HEK293 (cell line): Measurements from ENCODE around the gene CDH5.

Experiments
- MYNN ChIP-seq: fragments of 450-650 bp; formaldehyde crosslinking; IDR thresholded peaks from 2 replicates; pipeline ENCODE4 v1.5.1; 2016; ENCODE audit warnings: missing biosample characterization, missing genetic modification characterization, borderline replicate concordance
- TSHZ1 ChIP-seq: fragments of 450-650 bp; formaldehyde crosslinking; IDR thresholded peaks from 2 replicates; pipeline ENCODE4 v1.5.1; 2016; ENCODE audit warnings: missing biosample characterization, missing genetic modification characterization, borderline replicate concordance
- YY1 ChIP-seq: fragments of 450-650 bp; formaldehyde crosslinking; IDR thresholded peaks from 2 replicates; pipeline ENCODE4 v1.5.1; 2018; ENCODE audit warnings: missing biosample characterization, missing genetic modification characterization
- ZBTB7A ChIP-seq: fragments of 450-650 bp; formaldehyde crosslinking; IDR thresholded peaks from 2 replicates; pipeline ENCODE4 v1.5.1; 2016; ENCODE audit warnings: low read depth, missing biosample characterization, missing genetic modification characterization
- ZNF670 ChIP-seq: fragments of 450-650 bp; formaldehyde crosslinking; IDR thresholded peaks from 2 replicates; pipeline ENCODE4 v1.5.1; 2016; ENCODE audit warnings: missing biosample characterization, missing genetic modification characterization, low read depth

- TF ChIP-seq ZBTB7A (tag by site-specific recombination) (no peak), MYNN (tag by site-specific recombination) (no peak), YY1 (tag by site-specific recombination) (no peak), ZNF670 (no peak), TSHZ1 (tag by site-specific recombination) (no peak)
Observed at GRCh38 chr16:66364117-66364958, 2.2 kb upstream of the CDH5 start.
